Gastroesophageal sphincter (tissue), 4 donors: ENCODE results near the gene ROCK1. TPM values are rescaled to one million over a fixed set of nuclear protein-coding genes. Genes with fewer than 3 reads are reported as not detected.

Experiments used
- ATAC-seq: fragments of 150-250 bp; one replicate; pipeline ENCODE4 v1.9.1; 2016; ENCODE audit warnings: mild to moderate bottlenecking, moderate library complexity
- H3K27ac ChIP-seq, 4 donors: fragments of 200-600 bp; sonication (generic) in 3 of 4; 1 replicate in 3 of 4; 2 replicates in 1 of 4; pipeline ENCODE4 v1.5.1; 2016 to 2019
- H3K27me3 ChIP-seq: fragments of 200-600 bp; sonication (generic); one replicate; pipeline ENCODE4 v1.5.1; 2019
- H3K36me3 ChIP-seq, 2 donors: fragments of 200-600 bp; sonication (generic); one replicate each; pipeline ENCODE4 v1.5.1; 2019; ENCODE audit warnings: control low read depth in 1 of 2
- H3K4me1 ChIP-seq, 3 donors: fragments of 200-600 bp; sonication (generic); 1 replicate in 2 of 3; 2 replicates in 1 of 3; pipeline ENCODE4 v1.5.1; 2016 to 2019; ENCODE audit warnings: control low read depth in 2 of 3
- H3K4me3 ChIP-seq, 2 donors: fragments of 200-600 bp; sonication (generic); one replicate each; pipeline ENCODE4 v1.5.1; 2019; ENCODE audit warnings: mild to moderate bottlenecking in 1 of 2, moderate library complexity in 1 of 2
- H3K9me3 ChIP-seq, 3 donors: fragments of 200-600 bp; sonication (generic); one replicate each; pipeline ENCODE4 v1.5.1; 2017 to 2019; ENCODE audit warnings: control low read depth in 2 of 3
- EP300 ChIP-seq: sonication (generic); formaldehyde crosslinking; IDR thresholded peaks from one replicate; pipeline ENCODE4 v1.6.1; 2017; ENCODE audit warnings: antibody characterized with exemption, mild to moderate bottlenecking
- POLR2A ChIP-seq, 2 donors: fragments of 450-650 bp; IDR thresholded peaks; one replicate each; pipeline ENCODE4 v1.6.1; 2017; ENCODE audit warnings: antibody characterized with exemption in 2 of 2, mild to moderate bottlenecking in 2 of 2, moderate library complexity in 1 of 2
- POLR2AphosphoS5 ChIP-seq: sonication (generic); formaldehyde crosslinking; IDR thresholded peaks from one replicate; pipeline ENCODE4 v1.6.1; 2017; ENCODE audit warnings: antibody characterized with exemption
- WGBS, 2 donors: methylation state at CpG; one replicate each; pipeline ENCODE4 v1.1.5; 2018; ENCODE audit warnings: low coverage in 1 of 2; 5-methylcytosine and 5-hydroxymethylcytosine counted together
- total RNA-seq, 4 donors: library from RNA; depleted of rRNA; stranded (reverse); fragments of >200 nt; gene quantifications; one replicate each; pipeline ENCODE4 v1.1.0, GENCODE V29; 2016
- TF ChIP-seq, protein P1 (sequence below), 4 experiments: fragments of 200-600 bp in 2 of 4; fragments of 450-650 bp in 2 of 4; sonication (generic) in 1 of 4; IDR thresholded peaks; one replicate each; pipeline ENCODE4 v1.5.1; 2017 to 2019; ENCODE audit warnings: antibody characterized with exemption in 4 of 4, mild to moderate bottlenecking in 2 of 4, moderate library complexity in 2 of 4

ROCK1 gene
- total RNA-seq, 4 donors from 2014 or later = 130 to 139 (median 133) TPM

DNA sequence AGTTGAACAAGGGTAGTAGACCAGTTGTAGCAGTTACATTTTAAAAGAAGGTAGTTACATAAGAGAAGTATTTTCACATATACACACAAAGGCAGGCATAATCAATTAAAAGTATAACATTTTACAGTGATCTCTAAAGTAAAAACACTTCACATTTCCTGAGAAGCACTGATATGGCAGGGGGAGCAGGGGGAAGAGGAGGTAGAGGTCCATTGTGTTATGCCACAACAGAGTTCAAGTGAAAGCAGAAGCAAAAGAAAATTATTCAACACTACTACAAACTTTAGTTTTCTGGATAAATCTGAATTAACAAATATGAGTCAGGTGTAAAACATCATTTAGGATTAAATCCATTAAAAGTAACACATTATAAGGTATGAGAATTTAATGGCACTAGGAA is 38.4 kb downstream of the ROCK1 start:
- Histone ChIP-seq H3K27me3 (no peaks in the 10 kb centered on the region), H3K4me3 (no peak overlapping the region), H3K9me3 (no peaks in the 10 kb centered on the region), H3K27ac (no peak overlapping the region), H3K36me3 (no peaks in the 10 kb centered on the region), H3K4me1 (peaks cover 9 to 66% (median 11%) of the 10 kb centered on the region in 3 donors)
- TF ChIP-seq EP300 (no peak), POLR2AphosphoS5 (no peak), POLR2A (IDR thresholded peaks at IDR 0.05) (no peak)
- TF ChIP-seq, protein P1, sequence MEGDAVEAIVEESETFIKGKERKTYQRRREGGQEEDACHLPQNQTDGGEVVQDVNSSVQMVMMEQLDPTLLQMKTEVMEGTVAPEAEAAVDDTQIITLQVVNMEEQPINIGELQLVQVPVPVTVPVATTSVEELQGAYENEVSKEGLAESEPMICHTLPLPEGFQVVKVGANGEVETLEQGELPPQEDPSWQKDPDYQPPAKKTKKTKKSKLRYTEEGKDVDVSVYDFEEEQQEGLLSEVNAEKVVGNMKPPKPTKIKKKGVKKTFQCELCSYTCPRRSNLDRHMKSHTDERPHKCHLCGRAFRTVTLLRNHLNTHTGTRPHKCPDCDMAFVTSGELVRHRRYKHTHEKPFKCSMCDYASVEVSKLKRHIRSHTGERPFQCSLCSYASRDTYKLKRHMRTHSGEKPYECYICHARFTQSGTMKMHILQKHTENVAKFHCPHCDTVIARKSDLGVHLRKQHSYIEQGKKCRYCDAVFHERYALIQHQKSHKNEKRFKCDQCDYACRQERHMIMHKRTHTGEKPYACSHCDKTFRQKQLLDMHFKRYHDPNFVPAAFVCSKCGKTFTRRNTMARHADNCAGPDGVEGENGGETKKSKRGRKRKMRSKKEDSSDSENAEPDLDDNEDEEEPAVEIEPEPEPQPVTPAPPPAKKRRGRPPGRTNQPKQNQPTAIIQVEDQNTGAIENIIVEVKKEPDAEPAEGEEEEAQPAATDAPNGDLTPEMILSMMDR (IDR thresholded peaks at IDR 0.05) = no peak
- ATAC-seq = no peak

DNA sequence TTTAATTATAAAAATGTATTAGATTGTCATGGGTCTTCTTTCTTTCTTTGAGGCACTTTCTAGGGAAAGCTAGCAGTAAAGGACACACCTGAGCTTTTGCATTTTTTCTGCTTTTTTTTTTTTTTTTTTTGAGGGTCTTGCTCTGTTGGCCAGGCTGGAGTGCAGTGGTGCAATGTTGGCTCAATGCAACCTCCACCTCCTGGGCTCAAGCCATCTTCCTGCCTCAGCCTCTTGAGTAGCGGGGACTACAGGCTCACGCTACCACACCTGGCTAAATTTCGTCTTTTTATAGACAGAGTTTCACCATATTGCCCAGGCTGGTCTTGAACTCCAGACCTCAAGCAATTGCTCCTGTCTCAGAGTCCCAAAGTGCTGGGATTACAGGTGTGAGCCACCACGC is 40.5 kb downstream of the ROCK1 start:
- no peak overlapping the region for H3K4me3 ChIP-seq
- no peaks in the 10 kb centered on the region for H3K36me3 ChIP-seq
- TF ChIP-seq POLR2A (IDR thresholded peaks at IDR 0.05) (no peak), EP300 (no peak), POLR2AphosphoS5 (no peak)
- TF ChIP-seq, protein P1 (IDR thresholded peaks at IDR 0.05) = no peak
- H3K4me1 ChIP-seq = peaks cover 6 to 51% (median 7%) of the 10 kb centered on the region in 3 donors
- H3K27me3 ChIP-seq = no peaks in the 10 kb centered on the region
- no peak overlapping the region for H3K27ac ChIP-seq
- ATAC-seq = no peak
- H3K9me3 ChIP-seq = no peaks in the 10 kb centered on the region
- 100% methylated on average over 3 of the region's 4 CpGs; no CpG with 5 or more reads in 1 of the 2 donors for WGBS, 2 donors

DNA sequence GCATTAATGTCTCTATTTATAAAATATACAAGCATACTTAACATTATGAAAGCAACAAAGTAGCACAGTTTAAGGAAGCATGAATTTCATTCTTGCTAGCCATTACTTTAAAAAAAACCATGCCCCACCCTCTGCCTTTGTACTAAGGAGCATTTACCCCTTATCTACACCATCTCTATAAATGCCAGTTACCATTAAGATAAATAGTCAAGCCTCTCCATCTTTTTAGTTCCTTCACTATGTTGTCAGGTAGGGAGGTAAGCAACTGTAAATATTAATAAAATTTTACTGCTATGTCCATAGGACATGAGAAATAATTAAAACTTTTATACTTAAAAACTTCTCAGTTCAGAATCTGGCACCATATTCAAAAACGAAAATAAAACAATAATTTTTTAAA is 42.1 kb downstream of the ROCK1 start:
- Histone ChIP-seq H3K4me1 (peaks cover 3 to 42% (median 4%) of the 10 kb centered on the region in 3 donors), H3K9me3 (no peaks in the 10 kb centered on the region), H3K4me3 (no peak overlapping the region), H3K36me3 (no peaks in the 10 kb centered on the region), H3K27me3 (no peaks in the 10 kb centered on the region), H3K27ac (no peak overlapping the region)
- no peak for TF ChIP-seq POLR2AphosphoS5
- TF ChIP-seq, protein P1 (IDR thresholded peaks at IDR 0.05) = no peak
- no peak for TF ChIP-seq EP300
- no peak for TF ChIP-seq POLR2A (IDR thresholded peaks at IDR 0.05)
- WGBS, 2 donors = 94 to 100% methylated on average over 1 of the region's 1 CpG
- ATAC-seq = no peak

DNA sequence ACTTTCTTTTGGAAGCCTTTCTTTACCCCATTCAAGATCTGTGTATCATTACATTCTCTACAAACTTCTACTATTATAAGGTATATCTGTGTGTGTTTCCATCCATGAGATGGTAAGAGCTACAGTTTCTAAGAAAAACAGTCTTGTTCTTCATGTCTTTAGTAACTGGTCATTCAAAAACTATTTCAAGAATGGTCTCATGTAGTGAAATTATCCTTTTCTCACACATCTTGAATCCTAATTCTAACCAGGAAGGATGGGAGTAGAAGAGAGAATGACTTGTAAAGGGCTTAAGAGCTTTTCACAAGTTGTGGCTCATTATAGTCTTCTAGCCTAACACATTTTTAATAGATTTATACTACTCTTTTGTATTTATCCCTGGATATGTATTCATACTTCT is 47.3 kb downstream of the ROCK1 start:
- Histone ChIP-seq H3K4me1 (peaks cover 0 to 13% (median 0%) of the 10 kb centered on the region in 3 donors), H3K4me3 (no peak overlapping the region), H3K36me3 (no peaks in the 10 kb centered on the region), H3K27me3 (no peaks in the 10 kb centered on the region), H3K27ac (no peak overlapping the region), H3K9me3 (no peaks in the 10 kb centered on the region)
- TF ChIP-seq POLR2AphosphoS5 (no peak), EP300 (no peak), POLR2A (IDR thresholded peaks at IDR 0.05) (no peak)
- TF ChIP-seq, protein P1 (IDR thresholded peaks at IDR 0.05) = no peak
- ATAC-seq = no peak

DNA sequence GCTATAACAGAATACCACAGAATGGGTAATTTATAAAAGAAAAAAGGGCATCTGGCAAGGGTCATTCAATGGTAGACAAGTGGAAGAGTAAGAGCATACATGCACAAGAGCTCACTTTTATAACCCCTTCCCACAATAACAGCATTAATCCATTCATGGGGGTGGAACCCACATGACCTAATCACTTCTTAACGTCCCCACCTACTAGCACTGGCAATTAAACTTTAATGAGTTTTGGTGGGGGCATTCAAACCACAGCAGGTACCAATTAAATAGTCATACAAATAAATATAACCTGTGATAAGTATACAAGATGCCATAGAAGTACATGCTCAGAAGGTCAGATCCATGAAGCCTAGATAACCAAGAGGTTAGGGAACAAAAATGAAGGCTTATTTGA is 48.6 kb downstream of the ROCK1 start:
- H3K9me3 ChIP-seq = no peaks in the 10 kb centered on the region
- TF ChIP-seq POLR2A (IDR thresholded peaks at IDR 0.05) = no peak
- no peak overlapping the region for H3K4me3 ChIP-seq
- ATAC-seq = no peak
- no peaks in the 10 kb centered on the region for H3K36me3 ChIP-seq
- 63 to 73% methylated on average over 1 of the region's 1 CpG for WGBS, 2 donors
- no peak overlapping the region for H3K27ac ChIP-seq
- no peaks in the 10 kb centered on the region for H3K27me3 ChIP-seq
- peaks cover 0 to 17% (median 0%) of the 10 kb centered on the region in 3 donors for H3K4me1 ChIP-seq

DNA sequence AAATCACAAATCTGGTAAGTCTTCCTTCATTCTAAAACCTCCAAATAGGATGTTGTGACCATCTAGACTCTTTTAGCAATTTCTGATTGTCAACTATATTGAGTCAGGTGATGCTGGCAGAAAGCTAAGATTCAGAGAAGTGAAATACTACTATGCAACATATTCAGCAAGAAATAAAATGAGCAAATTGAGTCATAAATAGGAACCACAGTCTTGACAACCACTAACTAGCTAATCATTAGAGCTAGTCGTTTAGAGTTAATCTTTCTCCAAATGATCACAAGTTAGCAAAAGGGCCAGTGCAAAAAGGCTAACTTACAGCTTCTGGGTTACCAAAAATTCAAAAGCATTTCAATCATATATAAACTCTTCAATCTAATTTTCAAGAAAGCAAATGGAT is 54.5 kb downstream of the ROCK1 start:
- Histone ChIP-seq H3K9me3 (no peaks in the 10 kb centered on the region), H3K4me1 (peaks cover 9 to 46% (median 15%) of the 10 kb centered on the region in 3 donors), H3K4me3 (no peak overlapping the region), H3K27me3 (no peaks in the 10 kb centered on the region), H3K36me3 (no peaks in the 10 kb centered on the region), H3K27ac (no peak overlapping the region)
- no peak for TF ChIP-seq POLR2AphosphoS5
- no peak for TF ChIP-seq POLR2A (IDR thresholded peaks at IDR 0.05)
- no peak for TF ChIP-seq EP300
- TF ChIP-seq, protein P1 (IDR thresholded peaks at IDR 0.05) = no peak
- 100% methylated on average over 1 of the region's 1 CpG for WGBS, 2 donors
- no peak for ATAC-seq
